Stimulated activated CD4-positive, alpha-beta T cell treated with anti-CD3 and anti-CD28 coated beads, Interleukin-4, amount 100 ng/mL, for 48 hours (primary cell): ENCODE measurements around the gene SLC41A3.
"Not testable (repeated sequence)": the region's sequence is repeated elsewhere in the genome, so short reads cannot be mapped to it uniquely, and the experiment has no call there.

ENCODE experiments used
- DNase-seq, 2 donors: peaks; one replicate each; pipeline ENCODE4 v3.0.0-alpha.2; 2020; ENCODE audit warnings: low read depth in 2 of 2

The SLC41A3 gene

GRCh38 chr3:125958511-125959316, 125.2 kb downstream of the SLC41A3 start:
- no peak for DNase-seq

- no peak for DNase-seq
Measured at GRCh38 chr3:125957674-125958510, 126.0 kb downstream of the SLC41A3 start.

GRCh38 chr3:125957020-125957419, 126.9 kb downstream of the SLC41A3 start:
- DNase-seq = not testable (repeated sequence)
